ENCODE results near the gene MYRF. TPM values are rescaled to one million over a fixed set of nuclear protein-coding genes. Genes with fewer than 3 reads are reported as not detected.

MYRF gene
- total RNA-seq, 4 donors from 2014 or later, result 6.4 to 106 (median 12.7) TPM

GRCh38 chr11:61747967-61748285, 4.5 kb upstream of the MYRF start:
- no peak overlapping the region for H3K27ac ChIP-seq
- no peak overlapping the region for H3K4me3 ChIP-seq
- no peaks in the 10 kb centered on the region for H3K27me3 ChIP-seq
- intact Hi-C loops (cut with DNase I; ENCODE audit: low total_unique reads), result loop anchor here (5.0 kb wide), 1 partner anchor 39 kb away; no protein-coding TSS in a partner anchor
- no peaks in the 10 kb centered on the region for H3K9me3 ChIP-seq
- no peak for DNase-seq
- H3K4me1 ChIP-seq, result no peaks in the 10 kb centered on the region
- no peaks in the 10 kb centered on the region for H3K36me3 ChIP-seq
- TF ChIP-seq, protein P1, sequence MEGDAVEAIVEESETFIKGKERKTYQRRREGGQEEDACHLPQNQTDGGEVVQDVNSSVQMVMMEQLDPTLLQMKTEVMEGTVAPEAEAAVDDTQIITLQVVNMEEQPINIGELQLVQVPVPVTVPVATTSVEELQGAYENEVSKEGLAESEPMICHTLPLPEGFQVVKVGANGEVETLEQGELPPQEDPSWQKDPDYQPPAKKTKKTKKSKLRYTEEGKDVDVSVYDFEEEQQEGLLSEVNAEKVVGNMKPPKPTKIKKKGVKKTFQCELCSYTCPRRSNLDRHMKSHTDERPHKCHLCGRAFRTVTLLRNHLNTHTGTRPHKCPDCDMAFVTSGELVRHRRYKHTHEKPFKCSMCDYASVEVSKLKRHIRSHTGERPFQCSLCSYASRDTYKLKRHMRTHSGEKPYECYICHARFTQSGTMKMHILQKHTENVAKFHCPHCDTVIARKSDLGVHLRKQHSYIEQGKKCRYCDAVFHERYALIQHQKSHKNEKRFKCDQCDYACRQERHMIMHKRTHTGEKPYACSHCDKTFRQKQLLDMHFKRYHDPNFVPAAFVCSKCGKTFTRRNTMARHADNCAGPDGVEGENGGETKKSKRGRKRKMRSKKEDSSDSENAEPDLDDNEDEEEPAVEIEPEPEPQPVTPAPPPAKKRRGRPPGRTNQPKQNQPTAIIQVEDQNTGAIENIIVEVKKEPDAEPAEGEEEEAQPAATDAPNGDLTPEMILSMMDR (IDR thresholded peaks at IDR 0.05), result no peak
- TF ChIP-seq POLR2A (IDR thresholded peaks at IDR 0.05), result no peak

- H3K4me1 ChIP-seq, result no peaks in the 10 kb centered on the region
- intact Hi-C loops (cut with DNase I; ENCODE audit: low total_unique reads), result loop anchor here (5.0 kb wide), 1 partner anchor 38 kb away; no protein-coding TSS in a partner anchor
- no peak overlapping the region for H3K27ac ChIP-seq
- no peak overlapping the region for H3K4me3 ChIP-seq
- no peaks in the 10 kb centered on the region for H3K9me3 ChIP-seq
- H3K36me3 ChIP-seq, result no peaks in the 10 kb centered on the region
- no peaks in the 10 kb centered on the region for H3K27me3 ChIP-seq
- DNase-seq, result no peak
- TF ChIP-seq POLR2A (IDR thresholded peaks at IDR 0.05), result no peak
- TF ChIP-seq, protein P1 (IDR thresholded peaks at IDR 0.05), result no peak
Observed at GRCh38 chr11:61749591-61750217, 2.7 kb upstream of the MYRF start.

- Histone ChIP-seq H3K36me3 (no peaks in the 10 kb centered on the region), H3K27me3 (no peaks in the 10 kb centered on the region), H3K9me3 (no peaks in the 10 kb centered on the region), H3K4me1 (peaks cover 0 to 3% of the 10 kb centered on the region in 2 donors), H3K27ac (no peak overlapping the region), H3K4me3 (no peak overlapping the region)
- DNase-seq, result no peak
- TF ChIP-seq, protein P1 (IDR thresholded peaks at IDR 0.05), result no peak
- TF ChIP-seq POLR2A (IDR thresholded peaks at IDR 0.05), result no peak
- intact Hi-C loops (cut with DNase I; ENCODE audit: low total_unique reads), result no loop called here
Observed at GRCh38 chr11:61750631-61751273, 1.7 kb upstream of the MYRF start.

- H3K4me1 ChIP-seq, result peaks cover 0 to 3% of the 10 kb centered on the region in 2 donors
- intact Hi-C loops (cut with DNase I; ENCODE audit: low total_unique reads), result no loop called here
- no peaks in the 10 kb centered on the region for H3K36me3 ChIP-seq
- TF ChIP-seq, protein P1 (IDR thresholded peaks at IDR 0.05), result no peak
- no peak for TF ChIP-seq POLR2A (IDR thresholded peaks at IDR 0.05)
- no peak overlapping the region for H3K27ac ChIP-seq
- no peaks in the 10 kb centered on the region for H3K27me3 ChIP-seq
- no peaks in the 10 kb centered on the region for H3K9me3 ChIP-seq
- DNase-seq, result no peak
- H3K4me3 ChIP-seq, result no peak overlapping the region
Observed at GRCh38 chr11:61751384-61751783, 1.1 kb upstream of the MYRF start.

DNA sequence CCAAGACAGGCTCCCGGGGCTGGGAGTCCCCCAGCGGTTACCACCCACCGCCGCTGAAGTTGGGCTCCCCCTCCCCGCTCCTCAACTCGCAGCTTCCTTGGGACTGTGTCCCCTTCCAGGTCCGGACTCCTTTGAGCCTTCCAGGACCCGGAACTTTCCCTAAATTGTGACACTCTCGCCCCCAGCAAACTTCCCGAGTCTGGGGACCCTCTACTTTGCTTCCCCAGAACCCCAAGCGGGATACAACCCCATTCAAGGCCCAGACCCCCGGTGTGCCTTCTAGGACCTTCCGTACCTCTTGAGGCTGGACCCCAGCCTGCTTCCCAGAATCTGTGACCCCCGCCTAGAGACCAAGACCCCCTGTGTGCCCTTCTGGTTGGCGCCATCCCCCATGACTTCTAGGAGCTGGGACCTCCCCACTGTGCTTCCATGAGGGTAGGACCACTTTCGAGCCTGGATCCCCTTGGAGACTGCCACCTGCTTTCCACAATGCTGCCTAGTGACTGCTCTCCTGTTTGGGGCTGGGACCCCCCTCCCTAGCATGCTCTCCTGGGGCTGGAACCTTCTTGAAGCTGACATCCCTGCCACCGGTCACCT, 587 bp downstream of the MYRF start:
- H3K36me3 ChIP-seq, result no peaks in the 10 kb centered on the region
- no peak for DNase-seq
- peaks cover 0 to 3% of the 10 kb centered on the region in 2 donors for H3K4me1 ChIP-seq
- no peaks in the 10 kb centered on the region for H3K27me3 ChIP-seq
- no peaks in the 10 kb centered on the region for H3K9me3 ChIP-seq
- peak overlapping the region; percentile 86 to 91 for H3K27ac ChIP-seq
- TF ChIP-seq POLR2A (IDR thresholded peaks at IDR 0.05), result no peak
- TF ChIP-seq, protein P1 (IDR thresholded peaks at IDR 0.05), result no peak
- peak overlapping the region; percentile 46 to 53 for H3K4me3 ChIP-seq
- intact Hi-C loops (cut with DNase I; ENCODE audit: low total_unique reads), result no loop called here
